ENCODE data around the gene TMEM39A. TPM values are rescaled to one million over a fixed set of nuclear protein-coding genes. Genes with fewer than 3 reads are reported as not detected.

Gene TMEM39A
- total and polyA plus RNA-seq, 2 of the 4 experiments (the other 2 are of a cell fraction) = 29.6 to 117 TPM

GRCh38 chr3:119498186-119499011, 35.0 kb upstream of the TMEM39A start, which contains the start of gene TIMMDC1 (continued):
- peak; percentile 97 for TF ChIP-seq MAZ (IDR thresholded peaks at IDR 0.05; ENCODE audit: borderline replicate concordance, low read depth, low read length)
- no peak for TF ChIP-seq NFE2L2 (IDR thresholded peaks at IDR 0.05; ENCODE audit: low read depth, low read length)
- no peak for TF ChIP-seq CHD1 (IDR thresholded peaks at IDR 0.05; ENCODE audit: low read depth, low read length)

DNA sequence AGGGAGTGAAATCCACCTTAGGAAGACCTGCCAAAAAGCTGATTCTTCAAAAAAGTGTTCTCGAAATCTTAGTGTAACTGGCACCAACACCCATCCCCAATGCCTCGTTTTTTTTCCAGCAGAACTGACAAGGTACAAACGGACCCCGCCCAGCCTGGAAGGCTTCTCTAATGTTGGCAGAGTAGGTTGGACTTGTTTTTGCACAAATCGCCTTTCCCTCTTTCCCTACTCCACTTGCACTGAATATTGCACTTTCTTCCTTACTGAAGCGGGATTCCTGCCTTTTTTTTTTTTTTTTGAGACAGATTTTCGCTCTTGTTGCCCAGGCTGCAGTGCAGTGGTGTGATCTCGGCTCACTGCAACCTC, 34.4 kb upstream of the TMEM39A start:
- WGBS, 2 experiments (ENCODE audit: extremely low coverage in 2 of 2, insufficient read length in 1 of 2) = 0% methylated on average over 1 of the region's 8 CpGs; no CpG with 5 or more reads in 1 of the 2 experiments
- BruUV-seq (replicated peaks) = no TSS peak
- Histone ChIP-seq H3K27me3 (ENCODE audit: control insufficient read depth, insufficient read depth, low read length) (no peaks in the 10 kb centered on the region), H3K4ac (ENCODE audit: low read depth, low read length) (peak overlapping the region; percentile 79), H4K20me1 (ENCODE audit: insufficient read depth, low read length) (no peaks in the 10 kb centered on the region), H3K79me1 (ENCODE audit: low read depth in 1 of 2, low read length in 2 of 2) (peaks cover 18 to 44% of the 10 kb centered on the region in 2 experiments; a peak in 3 of 4 replicates), H3K27ac (ENCODE audit: insufficient read depth, low read length) (peak overlapping the region; percentile 78), H3K9me1 (ENCODE audit: insufficient read depth, low read length) (no peaks in the 10 kb centered on the region), H3K4me1 (ENCODE audit: control insufficient read depth, insufficient read depth, low read length) (peaks cover 5% of the 10 kb centered on the region; the same call in 1 of the 2 replicates), H3K14ac (replicated peaks; ENCODE audit: low read depth, low read length) (peak overlapping the region; percentile 97), H3K4me2 (ENCODE audit: low read depth, low read length) (peak overlapping the region; percentile 99), H2BK5ac (ENCODE audit: low read depth, low read length, poor library complexity, severe bottlenecking) (peak overlapping the region; percentile 18), H3K4me3 (ENCODE audit: insufficient read depth, low read depth, low read length) (peak overlapping the region; percentile 87), H2BK15ac (ENCODE audit: low read depth, low read length) (no peak overlapping the region), H3K36me3 (ENCODE audit: control insufficient read depth, insufficient read depth, low read length) (peaks cover 3% of the 10 kb centered on the region; the same call in 1 of the 2 replicates), H4K5ac (ENCODE audit: low read depth, low read length) (peak overlapping the region; percentile 93), H3K9ac (ENCODE audit: low read depth, low read length) (peak overlapping the region; percentile 89), H2BK20ac (ENCODE audit: low read depth, low read length) (no peak overlapping the region), H3K56ac (ENCODE audit: extremely low read depth, insufficient read depth, low read length) (peak overlapping the region; percentile 78), H4K8ac (ENCODE audit: low read depth in 2 of 2, low read length in 2 of 2) (peak overlapping the region; percentile 99), H2AFZ (replicated peaks; ENCODE audit: low read length, poor library complexity) (peak overlapping the region; percentile 98), H3K18ac (ENCODE audit: low read depth, low read length) (0 out of 2 replicates have a peak overlapping the region, but pooled peaks have one; percentile 11), H3K23ac (ENCODE audit: low read depth, low read length) (peak overlapping the region; percentile 79), H2AK9ac (replicated peaks; ENCODE audit: low read depth, low read length, poor library complexity) (peak overlapping the region; percentile 92), H4K91ac (ENCODE audit: insufficient read depth, low read depth, low read length) (peak overlapping the region; percentile 83), H2AK5ac (ENCODE audit: low read depth, low read length) (peak overlapping the region; percentile 73), H2BK120ac (ENCODE audit: low read depth, low read length) (peak overlapping the region; percentile 20; the same call in 1 of the 2 replicates), H3K9me3 (ENCODE audit: control insufficient read depth, insufficient read depth, low read length) (no peaks in the 10 kb centered on the region)
- intact Hi-C loops (cut with micrococcal nuclease) = loop anchor here (1.0 kb wide), 1 partner anchor 179 kb away; the partner anchor contains the start of gene COX17
- in situ Hi-C loops (cut with MboI; ENCODE audit: low sequenced_read_pairs) = no loop called here
- DNase-seq (peak; percentile 21), ATAC-seq (ENCODE audit: low read depth) (peak; percentile 30)
- ChIA-PET CTCF (no interaction called here), POLR2A (ENCODE audit: unreplicated experiment) (no interaction called here)
- dilution Hi-C loops (cut with HindIII; ENCODE audit: low sequenced_read_pairs, unreplicated experiment) = no loop called here
- no peak for TF ChIP-seq FOS (IDR thresholded peaks at IDR 0.05; ENCODE audit: low read depth, low read length)
- TF ChIP-seq SMC3 (IDR thresholded peaks at IDR 0.05; ENCODE audit: low read depth, low read length) = no peak

All from IMR-90 (cell line).